Natural killer cell (primary cell): ENCODE results near the gene OLFM1. TPM values are rescaled to one million over a fixed set of nuclear protein-coding genes. Genes with fewer than 3 reads are reported as not detected.

Source experiments
- ATAC-seq, 3 donors: fragments of 150-1000 bp in 2 of 3; fragments of 200-7000 bp in 1 of 3; cut with Tn5 transposase; 1 replicate in 1 of 3; 2 replicates in 2 of 3; pipeline ENCODE4 v1.10.0; 2021; ENCODE audit warnings: mild to moderate bottlenecking in 2 of 3, moderate library complexity in 2 of 3
- DNase-seq, 2 donors: peaks; one replicate each; pipeline versions ENCODE4 v3.0.0 to v3.0.0-alpha.2; 2013 to 2021; ENCODE audit warnings: mixed read lengths in 1 of 2
- H3K27ac ChIP-seq: one replicate; pipeline ENCODE4 v1.5.1; 2013; ENCODE audit warnings: mild to moderate bottlenecking, low read length
- H3K27me3 ChIP-seq: one replicate; pipeline ENCODE4 v1.6.1; 2013; ENCODE audit warnings: low read length; ENCODE audit not compliant: control insufficient read depth, insufficient read depth
- H3K36me3 ChIP-seq: one replicate; pipeline ENCODE4 v1.6.1; 2013; ENCODE audit warnings: low read length; ENCODE audit not compliant: control insufficient read depth, insufficient read depth
- H3K4me1 ChIP-seq: one replicate; pipeline ENCODE4 v1.6.1; 2013; ENCODE audit warnings: low read length; ENCODE audit not compliant: control insufficient read depth, insufficient read depth
- H3K4me3 ChIP-seq: one replicate; pipeline ENCODE4 v1.5.1; 2013; ENCODE audit warnings: low read length
- H3K9me3 ChIP-seq: one replicate; pipeline ENCODE4 v1.6.1; 2013; ENCODE audit warnings: low read length; ENCODE audit not compliant: control insufficient read depth, insufficient read depth
- H3K27ac Mint-ChIP-seq, 2 donors: one replicate each; pipeline ENCODE4 v1.8.0; 2022; ENCODE audit warnings: mild to moderate bottlenecking in 2 of 2, mixed read lengths in 2 of 2, moderate library complexity in 1 of 2
- H3K27me3 Mint-ChIP-seq, 2 donors: one replicate each; pipeline ENCODE4 v1.8.0; 2022; ENCODE audit warnings: low read depth in 2 of 2, mixed read lengths in 2 of 2
- H3K36me3 Mint-ChIP-seq: one replicate; pipeline ENCODE4 v1.8.0; 2022; ENCODE audit warnings: mixed read lengths
- H3K4me1 Mint-ChIP-seq, 2 donors: one replicate each; pipeline ENCODE4 v1.8.0; 2022; ENCODE audit warnings: mixed read lengths in 2 of 2
- H3K4me3 Mint-ChIP-seq: one replicate; pipeline ENCODE4 v1.8.0; 2022; ENCODE audit warnings: mild to moderate bottlenecking, moderate library complexity, mixed read lengths
- H3K9me3 Mint-ChIP-seq, 2 donors: one replicate each; pipeline ENCODE4 v1.8.0; 2022; ENCODE audit warnings: mixed read lengths in 2 of 2
- WGBS: methylation state at CpG from one replicate; pipeline ENCODE4 v1.1.7; 2013; ENCODE audit warnings: missing lambda C conversion rate; ENCODE audit not compliant: insufficient coverage; 5-methylcytosine and 5-hydroxymethylcytosine counted together
- intact Hi-C: fragments of 100-400 bp; cut with micrococcal nuclease; formaldehyde crosslinking; loops from one replicate; pipeline ENCODE4 v1.14.2; 2022
- total RNA-seq, 4 donors: library from RNA; stranded (reverse); fragments of 120-200 nt in 1 of 4; gene quantifications; one replicate each; pipeline versions ENCODE4 v1.2.3 to v1.2.4, GENCODE V29; 2013 to 2022
- TF ChIP-seq, protein P1 (sequence below): fragments of 200-600 bp; IDR thresholded peaks from one replicate; pipeline ENCODE4 v1.8.0; 2022; ENCODE audit warnings: antibody characterized with exemption

Gene OLFM1
- total RNA-seq, 3 donors from 2014 or later (not counting 1 experiment from before 2014, with no cell fraction given): 0.18 TPM; not detected in 2

DNA sequence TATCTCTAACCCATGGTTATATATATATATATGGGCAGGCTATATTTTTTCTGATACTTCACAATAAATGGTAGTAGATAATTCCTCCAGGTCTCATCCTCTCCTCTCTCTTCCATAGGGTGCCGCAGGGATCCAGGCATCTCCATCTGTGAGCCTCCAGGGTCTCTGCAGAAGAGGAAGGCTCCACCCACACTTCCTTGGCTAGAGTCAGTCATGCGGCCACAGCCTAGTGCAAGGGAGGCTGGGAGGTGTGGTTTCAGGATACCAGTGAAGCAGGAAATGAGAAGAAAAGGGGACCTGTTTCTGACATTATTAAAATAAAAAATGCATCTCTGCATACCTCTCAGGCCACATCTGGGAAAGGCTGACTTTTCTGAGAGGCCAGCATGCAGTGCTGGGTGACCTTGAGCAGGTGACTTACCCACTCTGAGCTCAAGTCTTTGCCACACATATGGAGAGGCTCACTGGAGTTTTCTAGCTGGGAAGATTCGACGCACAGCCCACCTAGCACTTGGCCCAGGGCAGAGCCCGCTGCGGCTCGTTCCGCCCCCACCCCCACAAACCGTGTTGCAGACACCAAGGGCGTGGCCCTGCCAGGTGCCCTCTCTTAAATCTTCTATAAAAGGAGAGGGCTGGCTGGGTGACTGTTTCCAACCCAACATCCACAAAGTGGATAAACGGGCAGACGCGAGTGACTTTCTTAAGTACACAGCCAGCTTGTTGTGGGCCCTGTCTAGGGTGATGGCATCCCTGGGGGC, 47.9 kb downstream of the OLFM1 start:
- no peak overlapping the region for H3K27ac Mint-ChIP-seq
- ATAC-seq: no peak

DNA sequence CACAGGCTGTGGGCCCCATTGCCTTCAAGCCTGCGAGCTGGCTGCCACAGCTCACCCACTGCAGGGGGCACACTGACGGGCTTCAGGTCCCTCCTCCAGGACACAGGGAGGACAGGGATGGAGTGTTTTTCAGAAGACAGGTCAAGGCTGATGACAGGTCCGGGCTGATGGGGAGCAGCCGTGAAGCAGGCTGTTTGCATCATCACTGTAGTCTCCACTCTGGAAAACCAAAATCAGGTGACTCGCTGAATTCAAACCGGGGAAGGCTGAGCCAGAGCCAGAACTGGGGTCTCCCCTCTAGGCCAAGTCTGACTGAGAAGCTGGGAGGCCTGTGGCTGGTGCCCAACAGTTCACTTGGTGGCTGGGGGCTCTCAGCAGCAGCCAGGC, 48.5 kb downstream of the OLFM1 start:
- TF ChIP-seq, protein P1, sequence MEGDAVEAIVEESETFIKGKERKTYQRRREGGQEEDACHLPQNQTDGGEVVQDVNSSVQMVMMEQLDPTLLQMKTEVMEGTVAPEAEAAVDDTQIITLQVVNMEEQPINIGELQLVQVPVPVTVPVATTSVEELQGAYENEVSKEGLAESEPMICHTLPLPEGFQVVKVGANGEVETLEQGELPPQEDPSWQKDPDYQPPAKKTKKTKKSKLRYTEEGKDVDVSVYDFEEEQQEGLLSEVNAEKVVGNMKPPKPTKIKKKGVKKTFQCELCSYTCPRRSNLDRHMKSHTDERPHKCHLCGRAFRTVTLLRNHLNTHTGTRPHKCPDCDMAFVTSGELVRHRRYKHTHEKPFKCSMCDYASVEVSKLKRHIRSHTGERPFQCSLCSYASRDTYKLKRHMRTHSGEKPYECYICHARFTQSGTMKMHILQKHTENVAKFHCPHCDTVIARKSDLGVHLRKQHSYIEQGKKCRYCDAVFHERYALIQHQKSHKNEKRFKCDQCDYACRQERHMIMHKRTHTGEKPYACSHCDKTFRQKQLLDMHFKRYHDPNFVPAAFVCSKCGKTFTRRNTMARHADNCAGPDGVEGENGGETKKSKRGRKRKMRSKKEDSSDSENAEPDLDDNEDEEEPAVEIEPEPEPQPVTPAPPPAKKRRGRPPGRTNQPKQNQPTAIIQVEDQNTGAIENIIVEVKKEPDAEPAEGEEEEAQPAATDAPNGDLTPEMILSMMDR: no peak
- ATAC-seq: no peak
- Mint-ChIP-seq H3K27me3 (peaks cover 0 to 7% of the 10 kb centered on the region in 2 donors), H3K27ac (no peak overlapping the region), H3K9me3 (no peaks in the 10 kb centered on the region), H3K4me3 (no peak overlapping the region), H3K4me1 (no peaks in the 10 kb centered on the region), H3K36me3 (no peaks in the 10 kb centered on the region)
- Histone ChIP-seq H3K4me1 (no peaks in the 10 kb centered on the region), H3K27ac (no peak overlapping the region), H3K36me3 (no peaks in the 10 kb centered on the region), H3K9me3 (no peaks in the 10 kb centered on the region), H3K27me3 (no peaks in the 10 kb centered on the region), H3K4me3 (no peak overlapping the region)
- 88% methylated on average over 6 of the region's 6 CpGs for WGBS
- no peak for DNase-seq
- intact Hi-C loops: no loop called here

More for the DNA sequence above, 47.9 kb downstream of the OLFM1 start:
- H3K36me3 Mint-ChIP-seq: no peaks in the 10 kb centered on the region
- no peak overlapping the region for H3K4me3 Mint-ChIP-seq
- 79% methylated on average over 13 of the region's 13 CpGs for WGBS
- no peaks in the 10 kb centered on the region for H3K9me3 Mint-ChIP-seq
- Histone ChIP-seq H3K36me3 (no peaks in the 10 kb centered on the region), H3K27ac (no peak overlapping the region), H3K4me1 (no peaks in the 10 kb centered on the region), H3K27me3 (no peaks in the 10 kb centered on the region), H3K9me3 (no peaks in the 10 kb centered on the region), H3K4me3 (no peak overlapping the region)
- no peak for DNase-seq
- intact Hi-C loops: no loop called here
- no peaks in the 10 kb centered on the region for H3K4me1 Mint-ChIP-seq
- peaks cover 0 to 7% of the 10 kb centered on the region in 2 donors for H3K27me3 Mint-ChIP-seq
- TF ChIP-seq, protein P1: no peak

DNA sequence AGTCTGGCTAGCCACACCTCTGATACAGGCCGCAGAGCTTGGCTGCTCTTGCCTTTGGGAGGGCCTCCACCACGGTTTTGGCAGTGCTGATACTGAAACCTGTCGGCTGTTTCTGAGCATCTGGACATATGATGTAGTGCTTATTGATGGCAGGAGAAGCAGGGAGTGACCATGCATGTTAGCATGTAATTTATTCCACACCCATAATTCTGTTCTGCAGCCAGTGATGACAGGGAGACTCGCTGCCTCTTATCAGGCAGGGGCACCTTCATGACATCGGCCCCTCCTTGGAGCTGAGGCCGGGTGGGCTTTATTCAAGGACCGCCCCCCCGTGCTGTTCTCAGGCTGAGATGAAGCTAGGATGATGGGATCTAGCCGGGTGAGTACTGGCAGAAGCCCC, 49.0 kb downstream of the OLFM1 start:
- no peaks in the 10 kb centered on the region for H3K9me3 Mint-ChIP-seq
- no peaks in the 10 kb centered on the region for H3K4me1 Mint-ChIP-seq
- ATAC-seq (no peak), DNase-seq (no peak)
- 71% methylated on average over 9 of the region's 9 CpGs for WGBS
- no peaks in the 10 kb centered on the region for H3K36me3 Mint-ChIP-seq
- Histone ChIP-seq H3K4me3 (no peak overlapping the region), H3K27me3 (no peaks in the 10 kb centered on the region), H3K9me3 (no peaks in the 10 kb centered on the region), H3K4me1 (no peaks in the 10 kb centered on the region), H3K36me3 (no peaks in the 10 kb centered on the region), H3K27ac (no peak overlapping the region)
- TF ChIP-seq, protein P1: no peak
- H3K27me3 Mint-ChIP-seq: peaks cover 0 to 7% of the 10 kb centered on the region in 2 donors
- intact Hi-C loops: no loop called here
- no peak overlapping the region for H3K4me3 Mint-ChIP-seq
- H3K27ac Mint-ChIP-seq: no peak overlapping the region
